Measurements from ENCODE around the gene BAIAP2L1.
"Not testable (repeated sequence)": the region's sequence is repeated elsewhere in the genome, so short reads cannot be mapped to it uniquely, and the experiment has no call there.

Gene BAIAP2L1

GRCh38 chr7:98400542-98401340, at the start of gene BAIAP2L1:
BAIAP2L1 (minus strand) TSS chr7:98401090; CDS start chr7:98400852, 238 bp downstream.
- DNase-seq (ENCODE audit: low read depth), result no peak

- no peak for DNase-seq (ENCODE audit: low read depth)
Observed at GRCh38 chr7:98448766-98449165, 47.9 kb upstream of the BAIAP2L1 start.

- not testable (repeated sequence) for DNase-seq (ENCODE audit: low read depth)
Observed at GRCh38 chr7:98440992-98441391, 40.1 kb upstream of the BAIAP2L1 start.

GRCh38 chr7:98439484-98439883, 38.6 kb upstream of the BAIAP2L1 start:
- DNase-seq (ENCODE audit: low read depth), result no peak

- no peak for DNase-seq (ENCODE audit: low read depth)
Observed at GRCh38 chr7:98434087-98434486, 33.2 kb upstream of the BAIAP2L1 start.

- DNase-seq (ENCODE audit: low read depth), result no peak
Observed at GRCh38 chr7:98429799-98430198, 28.9 kb upstream of the BAIAP2L1 start.

GRCh38 chr7:98423043-98423442, 22.2 kb upstream of the BAIAP2L1 start:
- no peak for DNase-seq (ENCODE audit: low read depth)

- DNase-seq (ENCODE audit: low read depth), result no peak
Observed at GRCh38 chr7:98420966-98421612, 20.2 kb upstream of the BAIAP2L1 start.

GRCh38 chr7:98419988-98420387, 19.1 kb upstream of the BAIAP2L1 start:
- not testable (repeated sequence) for DNase-seq (ENCODE audit: low read depth)

- DNase-seq (ENCODE audit: low read depth), result not testable (repeated sequence)
Observed at GRCh38 chr7:98419316-98419691, 18.4 kb upstream of the BAIAP2L1 start.

GRCh38 chr7:98418636-98419315, 17.9 kb upstream of the BAIAP2L1 start:
- DNase-seq (ENCODE audit: low read depth), result peak; percentile 94

- DNase-seq (ENCODE audit: low read depth), result no peak
Observed at GRCh38 chr7:98418271-98418635, 17.4 kb upstream of the BAIAP2L1 start.

GRCh38 chr7:98417604-98418270, 16.8 kb upstream of the BAIAP2L1 start:
- not testable (repeated sequence) for DNase-seq (ENCODE audit: low read depth)

- DNase-seq (ENCODE audit: low read depth), result no peak
Observed at GRCh38 chr7:98414205-98414900, 13.5 kb upstream of the BAIAP2L1 start.

- DNase-seq (ENCODE audit: low read depth), result not testable (repeated sequence)
Observed at GRCh38 chr7:98413655-98414054, 12.8 kb upstream of the BAIAP2L1 start.

GRCh38 chr7:98409843-98410242, 9.0 kb upstream of the BAIAP2L1 start:
- DNase-seq (ENCODE audit: low read depth), result no peak

GRCh38 chr7:98408146-98408545, 7.3 kb upstream of the BAIAP2L1 start:
- not testable (repeated sequence) for DNase-seq (ENCODE audit: low read depth)

- DNase-seq (ENCODE audit: low read depth), result no peak
Observed at GRCh38 chr7:98406827-98407226, 5.9 kb upstream of the BAIAP2L1 start.

- DNase-seq (ENCODE audit: low read depth), result no peak
Observed at GRCh38 chr7:98404840-98405239, 4.0 kb upstream of the BAIAP2L1 start.

- DNase-seq (ENCODE audit: low read depth), result no peak
Observed at GRCh38 chr7:98399890-98400541, 874 bp downstream of the BAIAP2L1 start.

- no peak for DNase-seq (ENCODE audit: low read depth)
Observed at GRCh38 chr7:98399462-98399861, 1.4 kb downstream of the BAIAP2L1 start.

All from stromal cell of bone marrow (primary cell).